Measurements from ENCODE around the gene MAB21L4. TPM values are rescaled to one million over a fixed set of nuclear protein-coding genes. Genes with fewer than 3 reads are reported as not detected.

MAB21L4 gene
- total and polyA plus RNA-seq, 7 experiments from 2014 or later: not detected

GRCh38 chr2:240864475-240864874 lies 31.5 kb downstream of the MAB21L4 start:
- Mint-ChIP-seq H3K4me1 (peaks cover 0 to 3% (median 0%) of the 10 kb centered on the region in 7 donors), H3K27ac (no peak overlapping the region), H3K27me3 (peaks cover 0 to 23% (median 5%) of the 10 kb centered on the region in 5 donors), H3K36me3 (no peaks in the 10 kb centered on the region), H3K9me3 (no peaks in the 10 kb centered on the region), H3K4me3 (no peak overlapping the region)
- POLR2A ChIA-PET: no interaction called here
- CTCF ChIA-PET: no interaction called here
- Histone ChIP-seq H3K36me3 (ENCODE audit: control insufficient read depth in 2 of 3, insufficient read depth in 3 of 3, low read length in 3 of 3) (no peaks in the 10 kb centered on the region), H3K27ac (ENCODE audit: low read depth, low read length) (no peak overlapping the region), H3K9me3 (ENCODE audit: control insufficient read depth in 2 of 3, low read length in 3 of 3) (no peaks in the 10 kb centered on the region), H3K4me1 (ENCODE audit: control insufficient read depth in 2 of 2, insufficient read depth in 2 of 2, low read length in 2 of 2) (no peaks in the 10 kb centered on the region), H3K4me3 (ENCODE audit: low read length) (no peak overlapping the region), H3K27me3 (ENCODE audit: control insufficient read depth in 2 of 2, insufficient read depth in 2 of 2, low read length in 2 of 2) (no peaks in the 10 kb centered on the region)
- ATAC-seq: no peak
- intact Hi-C loops (cut with micrococcal nuclease): no loop called here
- no peak for DNase-seq

GRCh38 chr2:240861547-240861946 lies 34.4 kb downstream of the MAB21L4 start:
- Histone ChIP-seq H3K4me1 (ENCODE audit: control insufficient read depth in 2 of 2, insufficient read depth in 2 of 2, low read length in 2 of 2) (no peaks in the 10 kb centered on the region), H3K36me3 (ENCODE audit: control insufficient read depth in 2 of 3, insufficient read depth in 3 of 3, low read length in 3 of 3) (no peaks in the 10 kb centered on the region), H3K9me3 (ENCODE audit: control insufficient read depth in 2 of 3, low read length in 3 of 3) (no peaks in the 10 kb centered on the region), H3K4me3 (ENCODE audit: low read length) (no peak overlapping the region), H3K27me3 (ENCODE audit: control insufficient read depth in 2 of 2, insufficient read depth in 2 of 2, low read length in 2 of 2) (no peaks in the 10 kb centered on the region), H3K27ac (ENCODE audit: low read depth, low read length) (no peak overlapping the region)
- Mint-ChIP-seq H3K4me3 (no peak overlapping the region), H3K36me3 (no peaks in the 10 kb centered on the region), H3K27ac (no peak overlapping the region), H3K27me3 (peaks cover 0 to 21% (median 0%) of the 10 kb centered on the region in 5 donors), H3K9me3 (no peaks in the 10 kb centered on the region), H3K4me1 (peaks cover 0 to 3% (median 0%) of the 10 kb centered on the region in 7 donors)
- intact Hi-C loops (cut with micrococcal nuclease): no loop called here
- ChIA-PET CTCF (interaction anchor here (0.5 to 2.5 kb wide), 2 partner anchors 10 to 169 kb away, joined by 3 to 7 read pairs; no protein-coding TSS in a partner anchor), POLR2A (no interaction called here)
- DNase-seq (no peak), ATAC-seq (no peak)

GRCh38 chr2:240858871-240859270 lies 37.1 kb downstream of the MAB21L4 start:
- no peaks in the 10 kb centered on the region for H3K27me3 ChIP-seq (ENCODE audit: control insufficient read depth in 2 of 2, insufficient read depth in 2 of 2, low read length in 2 of 2)
- Mint-ChIP-seq H3K9me3 (peaks cover 0 to 14% (median 6%) of the 10 kb centered on the region in 11 donors), H3K4me3 (no peak overlapping the region), H3K27me3 (peaks cover 0 to 14% (median 0%) of the 10 kb centered on the region in 5 donors), H3K4me1 (no peaks in the 10 kb centered on the region), H3K36me3 (peaks cover 0 to 5% (median 0%) of the 10 kb centered on the region in 5 donors), H3K27ac (no peak overlapping the region)
- CTCF ChIA-PET: no interaction called here
- H3K9me3 ChIP-seq (ENCODE audit: control insufficient read depth in 2 of 3, low read length in 3 of 3): peaks cover 0 to 8% (median 0%) of the 10 kb centered on the region in 3 experiments
- ATAC-seq (no peak), DNase-seq (no peak)
- POLR2A ChIA-PET: no interaction called here
- H3K4me1 ChIP-seq (ENCODE audit: control insufficient read depth in 2 of 2, insufficient read depth in 2 of 2, low read length in 2 of 2): no peaks in the 10 kb centered on the region
- no peak overlapping the region for H3K4me3 ChIP-seq (ENCODE audit: low read length)
- intact Hi-C loops (cut with micrococcal nuclease): no loop called here
- no peak overlapping the region for H3K27ac ChIP-seq (ENCODE audit: low read depth, low read length)
- H3K36me3 ChIP-seq (ENCODE audit: control insufficient read depth in 2 of 3, insufficient read depth in 3 of 3, low read length in 3 of 3): no peaks in the 10 kb centered on the region

- no peaks in the 10 kb centered on the region for H3K4me1 Mint-ChIP-seq
These were observed 37.6 kb downstream of the MAB21L4 start for GRCh38 chr2:240858321-240858720.

GRCh38 chr2:240857039-240858008 lies 38.6 kb downstream of the MAB21L4 start:
- H3K4me3 ChIP-seq (ENCODE audit: low read length): no peak overlapping the region
- no peak overlapping the region for H3K27ac Mint-ChIP-seq
- H3K9me3 ChIP-seq (ENCODE audit: control insufficient read depth in 2 of 3, low read length in 3 of 3): peaks cover 0 to 8% (median 0%) of the 10 kb centered on the region in 3 experiments
- DNase-seq: no peak
- ChIA-PET POLR2A (no interaction called here), CTCF (no interaction called here)
- intact Hi-C loops (cut with micrococcal nuclease): no loop called here
- H3K27me3 Mint-ChIP-seq: peaks cover 0 to 6% (median 2%) of the 10 kb centered on the region in 5 donors
- H3K27me3 ChIP-seq (ENCODE audit: control insufficient read depth in 2 of 2, insufficient read depth in 2 of 2, low read length in 2 of 2): no peaks in the 10 kb centered on the region
- peaks cover 0 to 18% (median 6%) of the 10 kb centered on the region in 11 donors for H3K9me3 Mint-ChIP-seq
- no peaks in the 10 kb centered on the region for H3K4me1 ChIP-seq (ENCODE audit: control insufficient read depth in 2 of 2, insufficient read depth in 2 of 2, low read length in 2 of 2)
- no peak overlapping the region for H3K4me3 Mint-ChIP-seq
- H3K36me3 Mint-ChIP-seq: peaks cover 0 to 5% (median 0%) of the 10 kb centered on the region in 5 donors
- no peaks in the 10 kb centered on the region for H3K4me1 Mint-ChIP-seq
- no peaks in the 10 kb centered on the region for H3K36me3 ChIP-seq (ENCODE audit: control insufficient read depth in 2 of 3, insufficient read depth in 3 of 3, low read length in 3 of 3)
- H3K27ac ChIP-seq (ENCODE audit: low read depth, low read length): no peak overlapping the region
- ATAC-seq: no peak

More at GRCh38 chr2:240858321-240858720, 37.6 kb downstream of the MAB21L4 start:
- Histone ChIP-seq H3K4me3 (ENCODE audit: low read length) (no peak overlapping the region), H3K9me3 (ENCODE audit: control insufficient read depth in 2 of 3, low read length in 3 of 3) (peaks cover 0 to 8% (median 0%) of the 10 kb centered on the region in 3 experiments), H3K36me3 (ENCODE audit: control insufficient read depth in 2 of 3, insufficient read depth in 3 of 3, low read length in 3 of 3) (no peaks in the 10 kb centered on the region), H3K27ac (ENCODE audit: low read depth, low read length) (no peak overlapping the region), H3K27me3 (ENCODE audit: control insufficient read depth in 2 of 2, insufficient read depth in 2 of 2, low read length in 2 of 2) (no peaks in the 10 kb centered on the region), H3K4me1 (ENCODE audit: control insufficient read depth in 2 of 2, insufficient read depth in 2 of 2, low read length in 2 of 2) (no peaks in the 10 kb centered on the region)
- intact Hi-C loops (cut with micrococcal nuclease): no loop called here
- H3K27ac Mint-ChIP-seq: no peak overlapping the region
- H3K27me3 Mint-ChIP-seq: peaks cover 0 to 8% (median 0%) of the 10 kb centered on the region in 5 donors
- ChIA-PET POLR2A (no interaction called here), CTCF (no interaction called here)
- DNase-seq (no peak), ATAC-seq (no peak)
- H3K36me3 Mint-ChIP-seq: peaks cover 0 to 5% (median 0%) of the 10 kb centered on the region in 5 donors
- H3K9me3 Mint-ChIP-seq: peaks cover 0 to 18% (median 6%) of the 10 kb centered on the region in 11 donors
- H3K4me3 Mint-ChIP-seq: no peak overlapping the region

- ChIA-PET POLR2A (no interaction called here), CTCF (no interaction called here)
- H3K4me1 ChIP-seq (ENCODE audit: control insufficient read depth in 2 of 2, insufficient read depth in 2 of 2, low read length in 2 of 2): no peaks in the 10 kb centered on the region
- intact Hi-C loops (cut with micrococcal nuclease): no loop called here
- H3K27ac ChIP-seq (ENCODE audit: low read depth, low read length): no peak overlapping the region
- H3K4me3 Mint-ChIP-seq: no peak overlapping the region
- peaks cover 0 to 5% (median 0%) of the 10 kb centered on the region in 5 donors for H3K36me3 Mint-ChIP-seq
- peaks cover 0 to 8% (median 3%) of the 10 kb centered on the region in 5 donors for H3K27me3 Mint-ChIP-seq
- ATAC-seq: no peak
- H3K9me3 ChIP-seq (ENCODE audit: control insufficient read depth in 2 of 3, low read length in 3 of 3): peaks cover 0 to 8% (median 0%) of the 10 kb centered on the region in 3 experiments
- H3K27ac Mint-ChIP-seq: no peak overlapping the region
- no peaks in the 10 kb centered on the region for H3K27me3 ChIP-seq (ENCODE audit: control insufficient read depth in 2 of 2, insufficient read depth in 2 of 2, low read length in 2 of 2)
- H3K4me3 ChIP-seq (ENCODE audit: low read length): no peak overlapping the region
- no peak for DNase-seq
- peaks cover 0 to 18% (median 6%) of the 10 kb centered on the region in 11 donors for H3K9me3 Mint-ChIP-seq
- H3K4me1 Mint-ChIP-seq: no peaks in the 10 kb centered on the region
- no peaks in the 10 kb centered on the region for H3K36me3 ChIP-seq (ENCODE audit: control insufficient read depth in 2 of 3, insufficient read depth in 3 of 3, low read length in 3 of 3)
These were observed 39.6 kb downstream of the MAB21L4 start for GRCh38 chr2:240856151-240856980.
